Measurements from ENCODE around the gene CRYL1. TPM values are rescaled to one million over a fixed set of nuclear protein-coding genes. Genes with fewer than 3 reads are reported as not detected.

CRYL1 gene
- total RNA-seq, 1 experiment from 2014 or later = 13.5 TPM

Small RNAs within 50 kb of the gene (small RNA-seq; reads per million reads assigned to genes)
- not detected for gene MIR4499

Other genes with a start within 250 kb of the CRYL1 start
- gene IFT88, start 41.3 kb upstream of the CRYL1 start, total RNA-seq (2014; rRNA removed; shearing (Covaris generic)) = 7.9 and 8.0 TPM in 2 replicates
- gene IL17D, start 177.8 kb upstream of the CRYL1 start, total RNA-seq (2014; rRNA removed; shearing (Covaris generic)) = 1.7 and 1.8 TPM in 2 replicates
- 6.0 and 10.0 TPM in 2 replicates for gene EEF1AKMT1, start 248.1 kb upstream of the CRYL1 start, total RNA-seq (2014; rRNA removed; shearing (Covaris generic))

All from HT1080 (cell line).